Loucy (cell line): ENCODE results near the gene OSBPL3.

Experiments
- EZH2phosphoT487 ChIP-seq: fragments of 200-600 bp; IDR thresholded peaks from 2 replicates; pipeline ENCODE4 v1.6.1; 2018; ENCODE audit warnings: antibody characterized with exemption, mild to moderate bottlenecking, moderate library complexity, borderline replicate concordance
- TF ChIP-seq, protein P1 (sequence below): fragments of 200-600 bp; sonication (generic); conservative IDR thresholded peaks from 2 replicates; pipeline ENCODE4 v1.5.1; 2014; ENCODE audit warnings: mild to moderate bottlenecking, antibody characterized with exemption, low read length

DNA sequence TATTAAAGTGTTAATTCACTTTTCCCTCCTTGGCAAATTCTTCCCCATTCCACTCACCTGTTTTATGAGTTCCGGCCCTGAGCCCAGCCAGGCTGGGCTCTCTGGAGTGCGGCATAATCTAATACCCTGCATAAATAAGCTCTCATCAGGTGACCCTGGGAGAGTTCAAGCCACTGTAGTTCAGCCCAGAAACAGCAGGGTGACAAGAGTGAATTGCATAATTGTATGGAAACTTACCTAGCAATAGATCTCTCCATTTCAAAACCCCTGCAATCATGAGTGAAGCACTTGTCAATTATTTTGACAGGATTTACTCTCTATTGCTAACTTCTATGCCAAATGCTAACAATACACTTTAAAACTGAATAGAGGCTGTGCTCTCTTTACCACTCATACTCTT, 94.7 kb downstream of the OSBPL3 start:
- TF ChIP-seq, protein P1, sequence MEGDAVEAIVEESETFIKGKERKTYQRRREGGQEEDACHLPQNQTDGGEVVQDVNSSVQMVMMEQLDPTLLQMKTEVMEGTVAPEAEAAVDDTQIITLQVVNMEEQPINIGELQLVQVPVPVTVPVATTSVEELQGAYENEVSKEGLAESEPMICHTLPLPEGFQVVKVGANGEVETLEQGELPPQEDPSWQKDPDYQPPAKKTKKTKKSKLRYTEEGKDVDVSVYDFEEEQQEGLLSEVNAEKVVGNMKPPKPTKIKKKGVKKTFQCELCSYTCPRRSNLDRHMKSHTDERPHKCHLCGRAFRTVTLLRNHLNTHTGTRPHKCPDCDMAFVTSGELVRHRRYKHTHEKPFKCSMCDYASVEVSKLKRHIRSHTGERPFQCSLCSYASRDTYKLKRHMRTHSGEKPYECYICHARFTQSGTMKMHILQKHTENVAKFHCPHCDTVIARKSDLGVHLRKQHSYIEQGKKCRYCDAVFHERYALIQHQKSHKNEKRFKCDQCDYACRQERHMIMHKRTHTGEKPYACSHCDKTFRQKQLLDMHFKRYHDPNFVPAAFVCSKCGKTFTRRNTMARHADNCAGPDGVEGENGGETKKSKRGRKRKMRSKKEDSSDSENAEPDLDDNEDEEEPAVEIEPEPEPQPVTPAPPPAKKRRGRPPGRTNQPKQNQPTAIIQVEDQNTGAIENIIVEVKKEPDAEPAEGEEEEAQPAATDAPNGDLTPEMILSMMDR = no peak
- TF ChIP-seq EZH2phosphoT487 = no peak
